ENCODE results near the gene ARID3B.

ARID3B gene

GRCh38 chr15:74604983-74605794 is 64.2 kb downstream of the ARID3B start:
- DNase-seq = no peak

- DNase-seq = no peak
Measured at GRCh38 chr15:74605795-74606150, 64.8 kb downstream of the ARID3B start.

GRCh38 chr15:74608786-74609185 is 67.8 kb downstream of the ARID3B start:
- DNase-seq = no peak

- no peak for DNase-seq
Measured at GRCh38 chr15:74609938-74610301, 68.9 kb downstream of the ARID3B start.

GRCh38 chr15:74610302-74610951 is 69.4 kb downstream of the ARID3B start:
- no peak for DNase-seq

- no peak for DNase-seq
Measured at GRCh38 chr15:74611341-74611740, 70.3 kb downstream of the ARID3B start.

- DNase-seq = no peak
Measured at GRCh38 chr15:74611834-74612233, 70.8 kb downstream of the ARID3B start.

GRCh38 chr15:74612677-74613076 is 71.7 kb downstream of the ARID3B start:
- DNase-seq = no peak

GRCh38 chr15:74613089-74613952 is 72.3 kb downstream of the ARID3B start:
- no peak for DNase-seq

GRCh38 chr15:74613953-74614743 is 73.1 kb downstream of the ARID3B start:
- no peak for DNase-seq

GRCh38 chr15:74614744-74615507 is 73.9 kb downstream of the ARID3B start:
- DNase-seq = peak; percentile 36

- peak; percentile 76 for DNase-seq
Measured at GRCh38 chr15:74615508-74616365, 74.7 kb downstream of the ARID3B start, which contains the start of gene CLK3. Gene CLK3 (plus strand): TSS chr15:74615836. CDS start chr15:74619197, 3,361 bp downstream.

- DNase-seq = no peak
Measured at GRCh38 chr15:74616366-74616939, 75.4 kb downstream of the ARID3B start.

GRCh38 chr15:74616996-74617395 is 76.0 kb downstream of the ARID3B start:
- DNase-seq = no peak

GRCh38 chr15:74618841-74619596 is 78.0 kb downstream of the ARID3B start:
- DNase-seq = no peak

GRCh38 chr15:74619916-74620635 is 79.1 kb downstream of the ARID3B start:
- no peak for DNase-seq

GRCh38 chr15:74620636-74621545 is 79.9 kb downstream of the ARID3B start:
- peak; percentile 57 for DNase-seq

GRCh38 chr15:74621546-74621920 is 80.5 kb downstream of the ARID3B start:
- DNase-seq = no peak

Measured in NCI-H1694 treated with DMSO at 0.1 percent for 48 hours (cell line).